Endothelial cell of umbilical vein (primary cell): Measurements from ENCODE around the gene GPR176. TPM values are rescaled to one million over a fixed set of nuclear protein-coding genes. Genes with fewer than 3 reads are reported as not detected.

Experiments
- BruUV-seq: library from RNA; stranded (reverse); fragments of 400-500 nt; replicated peaks from 2 replicates; lab custom pipeline; 2021; lab: Mats Ljungman, UMichigan
- CTCF ChIA-PET: fragments of 300-600, 350-600 bp; sonication (Branson Sonifier 250); formaldehyde crosslinking; loops from one replicate; lab custom pipeline; 2021; ENCODE audit warnings: antibody characterized with exemption, inconsistent platforms; lab: Charles Lee
- POLR2A ChIA-PET: fragments of 300-600, 350-600 bp; sonication (Branson Sonifier 250); formaldehyde crosslinking; loops from one replicate; lab custom pipeline; 2021; ENCODE audit warnings: antibody characterized with exemption, inconsistent platforms; lab: Charles Lee
- DNase-seq: peaks from one replicate; pipeline ENCODE4 v3.0.0-alpha.2; 2011; ENCODE audit warnings: low read depth, low spot score
- FAIRE-seq: peaks from 2 replicates; lab custom pipeline; 2011; peaks lifted over from hg19 to GRCh38; lab: Jason Lieb, UNC
- H2AFZ ChIP-seq: 2 replicates; pipeline ENCODE4 v1.6.0; 2012; ENCODE audit warnings: low read depth, low read length, control low read depth, inconsistent platforms
- H3K27ac ChIP-seq: 2 replicates; pipeline ENCODE4 v1.5.1; 2011; ENCODE audit warnings: low read depth, mild to moderate bottlenecking, control low read depth, low read length, moderate library complexity; ENCODE audit not compliant: insufficient read depth
- H3K27me3 ChIP-seq, 2 experiments: 2 replicates each; pipeline versions ENCODE4 v1.6.0 to v1.6.1; 2011; ENCODE audit warnings: low read length in 2 of 2, mixed read lengths in 1 of 2; ENCODE audit not compliant: control insufficient read depth in 2 of 2, insufficient read depth in 2 of 2
- H3K36me3 ChIP-seq, 2 experiments: 2 replicates in 1 of 2; 3 replicates in 1 of 2; pipeline ENCODE4 v1.5.1; 2011; ENCODE audit warnings: low read length in 2 of 2, mild to moderate bottlenecking in 1 of 2, moderate library complexity in 1 of 2; ENCODE audit not compliant: control insufficient read depth in 2 of 2, insufficient read depth in 2 of 2; ENCODE audit errors: extremely low read depth in 1 of 2
- H3K4me1 ChIP-seq: 3 replicates; pipeline ENCODE4 v1.5.1; 2011; ENCODE audit warnings: mild to moderate bottlenecking, low read length; ENCODE audit not compliant: control insufficient read depth, insufficient read depth; ENCODE audit errors: extremely low read depth
- H3K4me2 ChIP-seq: 2 replicates; pipeline ENCODE4 v1.6.1; 2011; ENCODE audit warnings: low read length, control low read depth, mixed read lengths; ENCODE audit not compliant: insufficient read depth
- H3K4me3 ChIP-seq, 3 experiments: fragments of 200-600 bp in 1 of 3; sonication (generic), shearing (Covaris generic) in 1 of 3; replicated peaks in 1 of 3; 2 replicates each; pipeline ENCODE4 v1.5.1; 2011 to 2016; ENCODE audit warnings: control low read depth in 3 of 3, low read length in 3 of 3, mild to moderate bottlenecking in 2 of 3, inconsistent platforms in 1 of 3, low read depth in 1 of 3, moderate library complexity in 1 of 3; ENCODE audit not compliant: insufficient read depth in 1 of 3
- H3K79me2 ChIP-seq: 2 replicates; pipeline ENCODE4 v1.6.0; 2012; ENCODE audit warnings: low read length, inconsistent platforms; ENCODE audit not compliant: control insufficient read depth, insufficient read depth
- H3K9ac ChIP-seq: replicated peaks from 2 replicates; pipeline ENCODE3; 2011; ENCODE audit warnings: low read length, control low read depth; ENCODE audit not compliant: insufficient read depth; ENCODE audit errors: extremely low read depth
- H3K9me1 ChIP-seq: replicated peaks from 3 replicates; pipeline ENCODE4 v1.6.0; 2011; ENCODE audit warnings: mild to moderate bottlenecking, low read length; ENCODE audit not compliant: control insufficient read depth, insufficient read depth; ENCODE audit errors: extremely low read depth
- H3K9me3 ChIP-seq: replicated peaks from 2 replicates; pipeline ENCODE4 v1.5.1; 2012; ENCODE audit warnings: low read length, inconsistent platforms; ENCODE audit not compliant: control insufficient read depth, insufficient read depth
- H4K20me1 ChIP-seq: replicated peaks from 2 replicates; pipeline ENCODE3; 2011; ENCODE audit warnings: mild to moderate bottlenecking, low read length; ENCODE audit not compliant: control insufficient read depth, insufficient read depth; ENCODE audit errors: extremely low read depth
- EZH2 ChIP-seq: IDR thresholded peaks from 2 replicates; pipeline ENCODE4 v1.6.1; 2012; ENCODE audit warnings: borderline replicate concordance, low read depth, mild to moderate bottlenecking, moderate library complexity, low read length, inconsistent platforms; ENCODE audit not compliant: severe bottlenecking
- FOS ChIP-seq: IDR thresholded peaks from 2 replicates; pipeline ENCODE4 v1.6.1; 2011; ENCODE audit warnings: mild to moderate bottlenecking, low read length, moderate library complexity, borderline replicate concordance; ENCODE audit not compliant: insufficient read depth
- JUN ChIP-seq: IDR thresholded peaks from 2 replicates; pipeline ENCODE4 v1.6.1; 2011; ENCODE audit warnings: borderline replicate concordance, low read depth; ENCODE audit not compliant: insufficient read length, insufficient read depth
- MYC ChIP-seq: IDR thresholded peaks from one replicate; pipeline ENCODE4 v1.6.1; 2011; ENCODE audit warnings: mild to moderate bottlenecking, low read depth, low read length
- POLR2A ChIP-seq: IDR thresholded peaks from 2 replicates; pipeline ENCODE4 v1.6.1; 2012; ENCODE audit warnings: low read depth, mild to moderate bottlenecking, control low read depth, low read length
- POLR2AphosphoS5 ChIP-seq: IDR thresholded peaks from 2 replicates; pipeline ENCODE4 v1.6.1; 2012; ENCODE audit warnings: low read depth, mild to moderate bottlenecking, control low read depth, low read length, moderate library complexity; ENCODE audit not compliant: insufficient read depth
- dilution Hi-C: fragments of 300-500 bp; cut with MboI; formaldehyde crosslinking; loops from one replicate; pipeline ENCODE4 v1.15.0; 2019; ENCODE audit warnings: low sequenced_read_pairs; ENCODE audit not compliant: extremely low pct_ligation_motif_present
- intact Hi-C: fragments of 100-400 bp; cut with micrococcal nuclease; formaldehyde crosslinking; loops from one replicate; pipeline ENCODE4 v1.10.0; 2022
- polyA plus RNA-seq, 4 experiments: library from polyadenylated mRNA; depleted of rRNA in 3 of 4; stranded (reverse) in 3 of 4; unstranded in 1 of 4; fragments of >200 nt; gene quantifications; 2 replicates each; pipeline versions ENCODE4 v1.2.1 to v1.2.3, GENCODE V29; 2011 to 2012; ENCODE audit warnings: missing spikeins in 1 of 4
- total RNA-seq: library from RNA; stranded (reverse); gene quantifications from 2 replicates; pipeline ENCODE4 v1.2.3, GENCODE V29; 2021
- TF ChIP-seq, protein P1 (sequence below), 2 donors: IDR thresholded peaks; 1 replicate in 1 of 2; 2 replicates in 1 of 2; pipeline ENCODE4 v1.5.1; 2011; ENCODE audit warnings: low read length in 2 of 2, mild to moderate bottlenecking in 2 of 2, moderate library complexity in 2 of 2, control low read depth in 1 of 2, inconsistent platforms in 1 of 2, low read depth in 1 of 2; ENCODE audit not compliant: insufficient read depth in 1 of 2; ENCODE audit errors: extremely low read depth in 1 of 2

GPR176 gene
- total and polyA plus RNA-seq, 2 donors (not counting 3 experiments of a cell fraction or from before 2014, with no cell fraction given): 35.3 to 68.7 TPM

DNA sequence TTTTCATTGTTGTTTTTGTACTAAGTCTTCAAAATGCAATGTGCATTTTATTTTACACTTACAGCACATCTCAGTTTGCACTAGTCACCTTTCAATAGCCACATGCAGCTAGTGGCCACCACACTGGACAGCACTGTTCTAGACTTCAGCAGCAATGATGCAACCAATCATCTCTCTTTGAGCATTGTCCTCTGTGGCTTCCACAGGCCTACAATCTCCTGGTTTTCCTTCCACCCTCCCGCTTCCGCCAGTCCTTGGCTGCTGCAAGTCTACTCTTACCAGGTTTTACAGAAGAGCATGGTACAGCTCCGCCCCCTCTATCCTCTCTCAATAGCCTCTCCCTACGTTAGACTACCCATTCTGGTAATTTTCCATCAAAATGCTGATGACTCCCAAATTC lies 112.3 kb downstream of the GPR176 start:
- intact Hi-C loops (no loop called here), dilution Hi-C loops (no loop called here)
- Histone ChIP-seq H3K9me1 (no peaks in the 10 kb centered on the region), H3K4me3 (no peak overlapping the region), H4K20me1 (no peaks in the 10 kb centered on the region), H3K9me3 (no peaks in the 10 kb centered on the region), H3K27ac (no peak overlapping the region), H3K4me2 (no peak overlapping the region), H2AFZ (no peak overlapping the region), H3K4me1 (no peaks in the 10 kb centered on the region), H3K79me2 (no peaks in the 10 kb centered on the region), H3K36me3 (no peaks in the 10 kb centered on the region), H3K27me3 (no peaks in the 10 kb centered on the region), H3K9ac (no peak overlapping the region)
- no peak for TF ChIP-seq FOS
- TF ChIP-seq JUN: no peak
- no peak for TF ChIP-seq POLR2A
- TF ChIP-seq POLR2AphosphoS5: no peak
- TF ChIP-seq, protein P1, sequence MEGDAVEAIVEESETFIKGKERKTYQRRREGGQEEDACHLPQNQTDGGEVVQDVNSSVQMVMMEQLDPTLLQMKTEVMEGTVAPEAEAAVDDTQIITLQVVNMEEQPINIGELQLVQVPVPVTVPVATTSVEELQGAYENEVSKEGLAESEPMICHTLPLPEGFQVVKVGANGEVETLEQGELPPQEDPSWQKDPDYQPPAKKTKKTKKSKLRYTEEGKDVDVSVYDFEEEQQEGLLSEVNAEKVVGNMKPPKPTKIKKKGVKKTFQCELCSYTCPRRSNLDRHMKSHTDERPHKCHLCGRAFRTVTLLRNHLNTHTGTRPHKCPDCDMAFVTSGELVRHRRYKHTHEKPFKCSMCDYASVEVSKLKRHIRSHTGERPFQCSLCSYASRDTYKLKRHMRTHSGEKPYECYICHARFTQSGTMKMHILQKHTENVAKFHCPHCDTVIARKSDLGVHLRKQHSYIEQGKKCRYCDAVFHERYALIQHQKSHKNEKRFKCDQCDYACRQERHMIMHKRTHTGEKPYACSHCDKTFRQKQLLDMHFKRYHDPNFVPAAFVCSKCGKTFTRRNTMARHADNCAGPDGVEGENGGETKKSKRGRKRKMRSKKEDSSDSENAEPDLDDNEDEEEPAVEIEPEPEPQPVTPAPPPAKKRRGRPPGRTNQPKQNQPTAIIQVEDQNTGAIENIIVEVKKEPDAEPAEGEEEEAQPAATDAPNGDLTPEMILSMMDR (IDR thresholded peaks at IDR 0.05; ENCODE audit: extremely low read depth in 1 of 2, insufficient read depth in 1 of 2, low read depth in 1 of 2, low read length in 2 of 2): no peak
- TF ChIP-seq EZH2: no peak
- TF ChIP-seq MYC: no peak
- no peak for DNase-seq
- no peak for FAIRE-seq
- ChIA-PET POLR2A (no interaction called here), CTCF (no interaction called here)
- no TSS peak for BruUV-seq
